Caki2 (cell line): Measurements from ENCODE around the gene RAPGEF3. TPM values are rescaled to one million over a fixed set of nuclear protein-coding genes. Genes with fewer than 3 reads are reported as not detected.

Source experiments
- DNase-seq: peaks from one replicate; pipeline ENCODE4 v3.0.0-alpha.2; 2015; ENCODE audit warnings: low read depth
- in situ Hi-C: cut with HindIII; loops from 2 replicates; pipeline ENCODE4 v1.10.0; 2016; ENCODE audit warnings: low sequenced_read_pairs, low pct_unique_long_range_greater_than_20kb, mixed read lengths
- total RNA-seq: library from RNA; depleted of rRNA; stranded (reverse); fragments of >200 nt; shearing (Covaris generic); gene quantifications from 2 replicates; pipeline ENCODE4 v1.2.3, GENCODE V29; 2014; ENCODE audit warnings: low replicate concordance

Gene RAPGEF3
- total RNA-seq, 1 experiment from 2014 or later = 112 TPM

DNA sequence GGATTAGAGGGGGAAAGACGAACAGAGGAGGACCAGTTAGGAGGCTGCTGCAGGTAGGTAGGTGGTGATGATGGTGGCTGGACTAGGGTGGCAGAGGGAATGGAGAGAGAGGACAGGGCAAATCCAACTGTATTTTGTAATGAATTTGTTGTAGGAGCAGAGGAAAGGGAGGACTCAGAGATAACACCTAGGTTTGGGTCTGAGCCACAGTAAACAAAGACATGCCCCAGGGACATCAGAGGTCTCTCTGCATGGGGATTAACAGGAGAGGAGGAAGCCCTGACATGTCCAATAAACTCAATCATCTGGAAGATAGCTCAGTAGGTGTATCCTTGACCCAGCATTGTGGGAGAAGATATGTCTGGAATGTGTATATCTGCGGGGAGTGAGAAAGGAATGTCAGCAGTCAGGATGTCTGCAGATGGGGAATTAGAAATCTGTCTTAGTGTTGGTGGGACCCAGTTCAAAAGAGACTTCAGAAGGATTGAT lies 9.7 kb upstream of the RAPGEF3 start:
- in situ Hi-C loops = no loop called here
- peak; percentile 97 for DNase-seq

DNA sequence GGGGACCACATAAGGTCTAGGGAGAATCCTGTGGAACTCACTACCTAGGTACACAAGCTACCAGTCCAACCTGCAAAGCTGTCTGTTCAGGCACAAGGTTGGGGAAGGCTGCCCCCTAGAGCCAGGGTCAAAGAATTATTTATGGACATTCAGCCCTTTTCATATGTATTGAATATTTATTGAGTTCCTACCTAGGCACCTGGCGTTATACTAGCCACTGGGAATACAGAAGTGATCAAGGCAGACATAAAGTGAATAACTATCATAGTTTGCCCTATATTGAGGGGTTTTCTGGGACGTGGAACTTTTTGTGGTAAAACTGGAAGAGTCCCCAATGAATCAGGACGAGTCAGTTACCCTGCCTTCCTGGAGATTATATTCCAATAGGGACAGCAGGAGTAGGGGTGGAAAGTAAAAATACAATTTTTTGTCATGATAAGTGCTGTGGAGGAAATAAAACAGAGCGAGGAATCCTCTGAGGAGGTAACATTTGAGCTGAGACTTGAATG lies 8.6 kb upstream of the RAPGEF3 start:
- no peak for DNase-seq
- in situ Hi-C loops = no loop called here

DNA sequence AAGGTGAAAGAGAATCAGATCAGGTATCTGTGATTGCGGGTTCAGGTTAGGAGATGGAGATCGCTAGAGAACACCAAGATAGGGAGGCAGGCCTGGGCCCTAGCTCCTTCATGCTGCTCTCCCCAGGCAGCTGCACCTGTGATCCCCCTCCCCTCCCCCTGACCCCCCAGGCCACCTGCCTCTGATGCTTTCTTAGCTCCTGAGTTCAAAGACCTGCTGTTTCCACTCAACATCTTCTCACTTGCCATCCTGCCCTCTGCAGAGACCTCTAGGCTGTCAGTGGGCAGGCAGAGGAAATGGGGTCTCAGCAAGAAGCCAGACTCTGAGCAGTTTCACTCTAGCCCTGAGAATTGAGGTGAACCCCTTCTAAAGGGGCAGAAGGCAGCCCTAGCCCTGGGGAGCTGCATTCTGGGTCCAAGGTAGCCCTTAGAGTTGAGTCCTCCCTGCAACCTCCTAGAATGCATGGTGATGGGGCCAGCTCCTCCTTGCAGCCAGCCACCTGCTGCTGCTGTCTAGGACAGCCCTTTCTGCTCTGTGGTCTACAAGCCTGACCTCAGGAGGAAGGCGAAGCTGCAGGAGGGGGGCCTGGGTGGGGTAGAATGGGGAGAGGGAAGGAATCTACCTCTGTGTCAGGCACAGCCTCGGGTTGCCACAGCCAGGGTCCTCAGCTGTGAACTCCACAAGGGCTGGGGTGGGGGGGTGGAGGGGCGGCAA lies 8.0 kb upstream of the RAPGEF3 start:
- in situ Hi-C loops = no loop called here
- no peak for DNase-seq

DNA sequence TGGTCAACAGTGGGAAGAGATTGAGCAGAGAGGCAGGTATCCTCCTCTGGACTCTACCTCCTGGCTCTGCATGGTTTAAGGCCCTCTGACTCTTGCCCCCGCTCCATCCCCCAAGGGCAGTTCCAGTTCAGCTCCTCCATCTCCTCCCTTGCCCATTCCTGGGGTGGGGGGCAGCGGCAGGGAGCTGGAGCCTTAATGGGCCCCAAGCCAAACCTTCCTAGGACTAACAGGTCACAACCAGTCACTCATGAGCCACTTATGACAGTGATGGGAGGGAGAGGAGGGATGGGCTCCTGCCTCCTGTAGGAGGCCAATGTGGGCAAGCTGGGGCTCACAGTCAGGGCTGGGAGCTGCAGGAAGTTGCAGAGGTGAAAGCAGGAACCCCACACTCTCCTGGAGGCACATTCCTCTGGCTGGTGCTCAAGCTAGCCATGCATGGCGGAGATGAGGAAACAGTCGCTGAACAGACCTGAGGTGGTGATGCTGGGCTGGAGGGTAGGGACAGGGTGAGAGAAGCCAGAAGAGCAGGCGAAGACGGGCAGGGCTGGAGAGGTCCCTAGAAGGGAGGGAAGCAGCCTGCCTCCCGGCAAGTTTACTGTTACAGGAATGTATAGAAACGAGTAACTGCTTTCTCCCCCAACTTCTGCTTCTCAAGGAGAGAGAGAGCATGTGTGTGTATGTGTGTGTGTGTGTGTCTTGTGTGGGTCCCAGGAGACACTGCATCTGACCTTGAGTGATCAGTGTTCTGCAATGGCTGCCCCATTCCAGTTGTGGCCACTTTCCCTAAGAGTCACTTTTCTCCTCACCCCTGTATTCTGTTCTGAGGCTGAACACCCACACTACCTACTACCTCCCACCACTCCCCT lies 5.0 kb upstream of the RAPGEF3 start:
- DNase-seq = peak; percentile 100
- in situ Hi-C loops = no loop called here

DNA sequence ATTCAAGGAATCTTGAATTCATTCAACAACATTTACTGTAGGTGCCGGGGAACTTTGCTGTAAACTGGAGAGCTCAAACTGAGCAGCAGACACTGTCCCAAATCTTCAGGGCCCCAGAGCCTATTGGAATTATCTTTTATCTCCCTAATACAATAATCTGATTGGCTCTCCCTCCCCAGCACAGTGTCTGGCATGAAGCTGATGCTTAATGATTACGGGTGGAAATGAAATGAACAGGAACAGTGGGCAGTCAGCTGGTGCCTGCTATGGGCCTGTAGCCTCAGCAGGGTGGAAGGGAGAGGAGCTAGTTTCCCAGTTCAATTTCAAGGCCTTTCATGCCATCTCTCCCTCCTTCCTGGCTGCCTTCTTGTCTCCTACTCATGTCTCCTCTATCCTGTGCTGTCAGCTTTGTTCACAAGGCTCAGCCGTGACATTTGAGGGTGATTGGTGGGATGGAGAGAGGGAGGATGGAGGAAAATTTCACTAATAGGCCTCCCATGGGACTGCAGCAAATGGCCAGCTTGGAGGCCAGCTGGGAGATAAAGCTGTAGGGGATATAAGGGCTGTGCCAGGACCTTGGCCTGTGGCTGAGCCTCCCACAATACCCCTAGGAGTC lies 4.3 kb upstream of the RAPGEF3 start:
- no peak for DNase-seq
- in situ Hi-C loops = no loop called here

DNA sequence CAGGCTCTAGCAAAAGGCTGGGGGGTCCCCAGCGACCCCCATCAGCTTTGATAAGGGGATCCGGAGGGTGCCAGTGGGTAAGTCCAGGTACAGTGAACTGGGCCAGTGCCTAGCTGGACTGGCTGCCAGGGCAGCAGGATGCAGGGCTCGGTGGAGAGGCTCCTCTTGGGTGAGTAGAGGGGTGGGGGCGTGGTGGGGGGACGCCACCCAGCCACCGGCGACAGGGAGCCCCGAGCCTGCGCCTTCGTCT lies 171 bp downstream of the RAPGEF3 start:
- in situ Hi-C loops = no loop called here
- DNase-seq = no peak

DNA sequence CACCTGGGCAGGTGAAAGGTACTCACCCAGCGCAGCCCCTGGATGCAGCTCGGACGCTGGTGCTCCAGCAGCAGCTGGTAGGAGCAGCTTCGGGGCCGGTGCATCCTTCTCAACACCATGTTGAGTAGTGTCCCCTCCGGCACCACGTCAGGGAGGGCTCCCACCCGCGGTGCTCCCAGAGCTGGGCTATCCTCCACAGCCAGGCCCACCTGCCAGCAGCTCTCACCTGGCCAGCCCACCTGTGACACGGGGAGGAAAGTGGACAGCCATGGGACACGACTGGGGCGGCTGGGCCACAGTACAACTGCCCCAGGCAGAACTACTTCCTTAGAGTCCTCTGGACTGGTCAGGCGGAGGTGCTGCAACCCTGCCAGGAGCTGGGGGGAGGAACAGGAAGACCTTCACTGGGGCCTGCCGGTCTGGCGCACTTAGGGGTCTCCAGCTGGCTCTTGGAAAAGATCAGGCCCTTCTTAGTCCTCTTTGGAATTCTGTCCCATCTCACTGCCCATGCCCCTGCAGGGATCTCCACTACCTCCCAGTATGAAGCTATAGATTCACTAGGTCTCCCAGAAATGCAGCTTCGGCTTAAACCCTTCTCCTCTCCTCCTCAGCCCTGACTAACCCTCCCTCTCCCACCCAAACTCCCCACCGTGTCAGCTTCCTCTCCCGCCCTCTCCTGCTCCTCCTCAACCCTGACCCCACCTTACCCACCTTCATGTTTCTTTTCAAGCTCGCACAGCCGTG lies 668 bp downstream of the RAPGEF3 start:
- in situ Hi-C loops = no loop called here
- no peak for DNase-seq

DNA sequence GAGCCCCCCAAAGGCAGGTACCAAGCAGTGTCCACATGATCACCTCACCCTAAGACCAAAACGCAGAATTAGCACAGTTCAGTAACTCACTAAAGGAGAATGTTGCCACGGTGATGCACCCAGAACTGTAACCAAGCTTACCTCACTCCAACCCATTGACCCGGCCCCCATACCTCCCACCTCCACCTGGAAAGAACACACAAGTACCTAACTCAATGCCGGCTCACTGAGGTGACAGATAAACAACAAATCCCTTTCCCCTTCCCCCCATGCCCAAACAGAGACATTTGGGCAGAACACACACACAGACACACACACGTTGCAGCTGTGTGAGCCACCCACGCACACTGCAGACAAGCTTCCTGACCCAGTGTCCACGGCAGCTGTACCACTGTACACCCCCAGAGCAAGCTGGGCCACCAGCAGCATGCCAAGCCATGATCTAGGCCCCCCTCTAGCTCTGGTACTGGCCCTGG lies 1.3 kb downstream of the RAPGEF3 start:
- in situ Hi-C loops = no loop called here

DNA sequence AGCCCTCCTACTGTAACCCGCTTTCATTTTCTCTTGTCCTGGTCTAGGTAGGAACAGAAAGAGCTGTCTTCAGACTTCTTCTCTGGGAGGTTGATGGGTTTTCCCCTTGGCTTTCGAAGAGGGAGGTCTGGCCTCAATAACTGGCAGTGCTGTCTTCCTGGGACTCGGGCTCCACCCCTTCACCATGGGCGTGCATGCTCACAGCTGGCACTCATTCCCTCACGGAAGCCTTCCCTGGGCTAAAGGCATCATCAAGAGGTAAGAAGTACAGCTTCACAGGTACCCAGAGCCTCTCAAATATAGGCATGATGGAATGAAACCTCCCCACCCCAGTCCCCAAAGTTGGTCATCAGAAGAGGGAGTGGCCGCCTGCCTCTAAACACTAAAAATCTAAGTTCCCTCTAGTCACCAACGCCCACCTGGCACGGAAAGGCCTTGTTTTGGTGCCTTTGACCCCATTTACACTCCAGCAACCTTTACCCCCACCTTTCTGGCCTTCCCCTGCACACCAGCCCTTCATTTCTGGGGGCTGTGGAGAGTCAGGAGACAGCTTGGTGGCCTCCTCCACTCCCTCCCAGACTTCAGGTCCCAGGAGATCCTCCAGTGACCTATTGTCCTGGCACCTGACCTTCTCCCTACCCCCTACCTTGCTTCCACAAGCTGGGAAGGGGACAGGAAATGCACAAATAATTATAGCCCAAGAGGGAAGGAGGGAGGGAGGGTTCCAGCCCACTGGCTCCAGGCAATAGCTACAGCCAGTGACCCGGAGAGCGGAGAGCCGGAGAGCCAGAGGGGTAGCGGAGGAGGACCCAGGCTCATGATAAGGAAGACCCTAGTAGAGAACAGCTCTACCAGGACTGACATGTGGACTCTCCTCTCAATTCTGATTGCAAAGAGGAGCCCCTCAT lies 2.8 kb downstream of the RAPGEF3 start:
- in situ Hi-C loops = no loop called here

More for the DNA sequence above, 1.3 kb downstream of the RAPGEF3 start:
- no peak for DNase-seq

DNA sequence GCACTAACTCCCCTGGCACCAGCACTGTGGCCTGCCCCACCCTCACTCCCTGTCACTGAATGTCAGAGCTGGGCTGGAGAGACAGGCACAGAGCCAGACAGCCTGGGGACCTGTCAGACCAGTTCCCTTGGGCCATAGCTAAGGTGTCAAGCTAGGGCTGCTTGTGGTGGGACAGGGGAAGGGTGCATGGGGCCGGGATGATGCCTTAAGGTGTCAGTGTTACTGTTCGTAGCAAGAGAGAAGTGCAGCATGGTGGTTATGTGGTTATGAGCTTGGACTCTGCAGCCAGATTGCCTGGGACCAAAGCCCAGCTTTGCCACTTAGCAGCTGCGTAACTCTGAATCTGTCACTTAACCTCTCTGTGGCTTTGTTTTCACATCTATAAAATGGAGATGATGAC lies 3.8 kb downstream of the RAPGEF3 start:
- in situ Hi-C loops = no loop called here
- no peak for DNase-seq

More for the DNA sequence above, 2.8 kb downstream of the RAPGEF3 start:
- peak; percentile 66 for DNase-seq

DNA sequence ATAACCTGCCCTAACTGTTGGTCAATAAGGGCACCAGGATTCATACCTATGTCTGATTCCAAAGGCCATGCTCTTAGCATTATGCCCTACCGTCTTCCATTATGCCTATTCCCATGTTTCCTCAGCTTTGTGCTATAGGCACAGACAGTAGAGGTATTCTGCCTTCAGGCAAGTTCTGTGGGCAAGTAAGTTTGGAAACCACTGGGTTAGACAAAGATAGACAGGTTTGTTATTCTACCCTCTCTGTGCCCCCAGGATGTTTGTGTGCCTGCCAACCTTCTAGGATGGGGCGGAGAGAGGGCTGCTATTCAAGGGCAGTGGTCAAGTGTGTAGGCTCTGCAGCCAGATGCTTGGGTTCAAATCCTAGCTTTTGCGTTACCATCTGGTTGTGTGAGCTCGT lies 4.6 kb downstream of the RAPGEF3 start:
- in situ Hi-C loops = no loop called here
- peak; percentile 44 for DNase-seq

DNA sequence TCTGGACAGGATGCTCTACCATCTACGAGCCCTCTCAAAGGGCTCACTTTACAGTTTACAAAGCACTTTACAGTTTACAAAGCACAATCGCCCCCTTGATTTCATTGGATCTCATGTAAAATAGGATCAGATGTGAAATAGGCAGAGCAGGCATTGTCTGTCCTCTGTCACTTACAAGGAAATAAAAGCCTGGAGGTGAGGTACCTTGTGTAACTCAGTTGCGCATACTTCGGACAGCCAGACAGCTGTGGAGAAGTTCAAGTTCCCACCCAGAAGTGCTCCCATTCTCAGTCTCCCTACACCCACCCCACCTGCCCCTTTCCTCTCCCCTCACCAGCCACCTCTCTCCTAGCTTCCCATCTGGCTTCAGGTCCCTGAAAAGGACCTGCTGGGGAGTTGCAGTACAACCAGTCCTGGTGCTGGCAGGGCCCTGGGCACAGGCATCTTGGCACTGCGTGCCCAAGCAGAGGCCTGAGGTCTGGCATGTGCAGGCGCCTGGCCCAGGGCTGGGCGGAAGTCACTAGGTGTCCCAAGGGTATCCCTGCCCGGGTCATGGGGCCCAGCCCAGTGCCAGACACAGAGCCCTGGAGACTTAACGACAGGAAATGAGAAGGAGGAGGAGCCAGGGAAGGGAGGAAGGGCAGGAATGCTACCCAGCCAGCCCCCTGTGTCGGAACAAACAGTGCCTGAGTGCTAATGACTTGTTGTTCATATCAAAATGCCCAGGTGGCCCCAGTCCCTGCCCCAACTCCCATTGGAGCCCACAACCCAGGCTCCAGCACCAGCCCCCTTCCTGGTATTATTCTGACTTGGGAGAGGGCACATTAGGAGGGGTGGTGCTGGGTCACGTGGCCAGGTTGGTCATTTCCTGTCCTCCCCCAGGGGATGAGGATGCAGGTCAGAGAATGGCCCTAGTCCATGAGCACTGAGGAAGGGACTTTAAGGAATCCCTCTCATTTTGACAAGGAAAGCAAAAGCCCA lies 5.4 kb downstream of the RAPGEF3 start:
- in situ Hi-C loops = no loop called here
- DNase-seq = no peak

DNA sequence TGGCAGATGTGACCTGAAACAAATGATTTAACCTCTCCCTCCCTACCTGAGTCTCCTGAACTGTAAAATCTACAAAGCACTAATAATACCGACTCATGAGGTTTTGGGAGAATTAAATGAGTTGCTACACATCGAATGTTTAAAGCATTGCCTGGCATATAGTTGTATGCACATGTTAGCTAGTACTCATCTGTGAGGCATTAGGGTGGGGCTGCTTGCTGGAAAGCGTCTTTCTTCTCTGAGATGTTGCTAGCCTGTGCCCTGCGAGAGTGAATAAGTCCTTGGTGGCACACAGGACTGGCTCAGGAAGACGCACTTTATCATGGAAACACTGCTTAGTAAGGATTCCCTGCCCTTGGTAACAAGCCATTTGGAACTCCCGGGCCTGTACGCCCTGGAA lies 6.1 kb downstream of the RAPGEF3 start:
- in situ Hi-C loops = no loop called here

DNA sequence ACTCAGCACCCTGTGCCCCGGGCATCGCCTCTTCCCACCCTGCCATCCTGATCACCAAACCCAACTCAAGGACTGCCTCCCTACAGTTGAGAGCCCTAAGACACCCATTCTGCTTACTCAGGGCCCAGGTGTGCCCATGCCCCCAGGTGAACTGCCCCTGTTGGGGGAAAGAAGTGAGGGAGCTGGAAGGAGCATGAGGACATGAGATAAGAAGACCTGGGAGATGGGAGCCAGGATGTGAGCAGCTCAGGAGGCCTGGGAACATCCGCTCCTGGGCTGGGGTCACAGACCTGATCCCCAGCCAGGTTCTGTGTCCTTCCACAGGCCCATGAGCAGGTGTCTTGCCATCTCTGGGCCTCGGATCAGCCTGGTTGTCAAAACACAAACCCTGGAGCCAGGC lies 6.6 kb downstream of the RAPGEF3 start:
- in situ Hi-C loops = no loop called here
- no peak for DNase-seq

More for the DNA sequence above, 6.1 kb downstream of the RAPGEF3 start:
- DNase-seq = no peak

DNA sequence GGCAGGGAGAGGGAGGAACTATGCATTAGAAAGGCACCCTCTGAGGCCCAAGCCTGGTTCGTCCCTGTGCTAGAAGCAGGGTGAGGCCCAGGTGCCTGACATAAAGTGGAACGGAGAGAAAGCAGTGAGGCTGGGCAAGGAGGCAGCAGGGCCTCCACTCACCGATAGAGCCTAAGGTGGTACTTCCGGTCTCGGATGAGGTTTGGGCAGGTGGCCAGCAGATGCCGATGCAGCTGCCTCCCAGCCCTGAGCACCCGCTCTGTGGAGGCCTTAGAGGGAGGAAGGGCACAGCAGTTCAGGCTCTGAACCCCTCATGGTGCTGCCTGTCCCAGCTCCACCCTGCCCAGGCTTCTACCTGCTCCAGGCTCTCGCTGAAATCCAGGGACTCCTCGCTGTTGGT lies 7.1 kb downstream of the RAPGEF3 start:
- no peak for DNase-seq
- in situ Hi-C loops = no loop called here

DNA sequence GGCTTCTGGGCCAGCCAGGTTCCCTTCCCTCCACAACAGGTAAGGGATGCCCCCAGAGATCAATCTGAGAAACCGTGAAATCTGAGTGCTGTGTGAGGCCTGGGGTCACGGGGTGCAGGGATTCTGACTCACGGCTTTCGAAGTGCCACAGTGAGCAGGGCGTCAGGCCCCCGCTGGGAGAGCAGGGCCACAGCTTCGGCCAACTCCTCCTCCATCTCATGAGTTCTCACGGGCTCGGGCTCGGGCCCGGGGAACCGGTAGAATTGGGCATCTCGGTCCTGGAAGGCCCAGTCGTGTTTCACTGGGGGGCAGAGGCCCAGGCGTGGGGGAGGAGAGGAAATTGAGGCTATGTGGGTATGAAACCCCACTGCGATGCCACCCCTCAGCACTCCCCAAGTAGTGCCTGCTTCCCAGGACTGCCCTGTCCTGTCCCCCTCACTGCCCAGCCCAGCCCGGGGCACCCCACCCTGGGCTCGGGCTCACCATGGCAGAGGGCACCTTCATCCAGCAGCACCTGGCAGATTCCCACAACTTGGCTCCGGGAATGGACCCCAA lies 7.7 kb downstream of the RAPGEF3 start:
- no peak for DNase-seq
- in situ Hi-C loops = no loop called here
